ENCODE data around the gene SIRPB1.
"Not testable (repeated sequence)": the region's sequence is repeated elsewhere in the genome, so short reads cannot be mapped to it uniquely, and the experiment has no call there.

DNA sequence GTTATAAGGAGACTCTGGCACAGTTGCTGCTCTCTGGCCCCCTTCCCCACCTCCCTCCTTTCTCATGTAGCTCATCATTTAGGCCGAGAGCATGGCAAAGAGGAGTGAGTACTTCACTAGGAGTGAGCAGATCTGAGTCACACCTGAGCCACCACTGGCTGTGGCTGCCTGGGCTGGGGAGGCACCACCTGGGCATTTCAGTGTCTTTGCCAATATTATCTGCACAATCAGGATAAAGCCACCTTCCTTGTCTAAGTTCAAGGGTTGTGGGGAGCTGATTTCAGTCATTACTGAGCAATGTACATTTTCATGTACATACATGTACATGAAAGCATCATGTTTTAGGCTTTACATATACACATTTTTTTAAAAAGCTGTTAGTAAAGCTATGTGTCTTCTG, 43.8 kb downstream of the SIRPB1 start:
- TF ChIP-seq, protein P1, sequence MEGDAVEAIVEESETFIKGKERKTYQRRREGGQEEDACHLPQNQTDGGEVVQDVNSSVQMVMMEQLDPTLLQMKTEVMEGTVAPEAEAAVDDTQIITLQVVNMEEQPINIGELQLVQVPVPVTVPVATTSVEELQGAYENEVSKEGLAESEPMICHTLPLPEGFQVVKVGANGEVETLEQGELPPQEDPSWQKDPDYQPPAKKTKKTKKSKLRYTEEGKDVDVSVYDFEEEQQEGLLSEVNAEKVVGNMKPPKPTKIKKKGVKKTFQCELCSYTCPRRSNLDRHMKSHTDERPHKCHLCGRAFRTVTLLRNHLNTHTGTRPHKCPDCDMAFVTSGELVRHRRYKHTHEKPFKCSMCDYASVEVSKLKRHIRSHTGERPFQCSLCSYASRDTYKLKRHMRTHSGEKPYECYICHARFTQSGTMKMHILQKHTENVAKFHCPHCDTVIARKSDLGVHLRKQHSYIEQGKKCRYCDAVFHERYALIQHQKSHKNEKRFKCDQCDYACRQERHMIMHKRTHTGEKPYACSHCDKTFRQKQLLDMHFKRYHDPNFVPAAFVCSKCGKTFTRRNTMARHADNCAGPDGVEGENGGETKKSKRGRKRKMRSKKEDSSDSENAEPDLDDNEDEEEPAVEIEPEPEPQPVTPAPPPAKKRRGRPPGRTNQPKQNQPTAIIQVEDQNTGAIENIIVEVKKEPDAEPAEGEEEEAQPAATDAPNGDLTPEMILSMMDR (IDR thresholded peaks at IDR 0.05) = not testable (repeated sequence)
- TF ChIP-seq POLR2A (IDR thresholded peaks at IDR 0.05) = not testable (repeated sequence)
